Activated CD4-positive, alpha-beta T cell treated with anti-CD3 and anti-CD28 coated beads, Interleukin-2, amount 10 ng/mL, durations not matched to agents 7 days and 5 days (primary cell): Measurements from ENCODE around the gene CASP5. TPM values are rescaled to one million over a fixed set of nuclear protein-coding genes. Genes with fewer than 3 reads are reported as not detected.

Experiments used
- total RNA-seq, 2 experiments: library from RNA; stranded (reverse); gene quantifications; one replicate each; pipeline ENCODE4 v1.2.3, GENCODE V29; 2021

Gene CASP5
- total RNA-seq, 2 experiments from 2014 or later: not detected

Other genes starting within 250 kb of the CASP5 start
- gene CASP12, start 124.7 kb downstream of the CASP5 start, total RNA-seq: not detected
- 100 to 1,000 TPM; 114 to 135 TPM for gene CASP4, start 54.6 kb downstream of the CASP5 start, total RNA-seq
- gene CASP1, start 12.0 kb upstream of the CASP5 start, total RNA-seq: 100 to 1,000 TPM; 101 to 106 TPM
- 10 to 100 TPM; 92.5 to 98.8 TPM for gene CARD16, start 22.2 kb upstream of the CASP5 start, total RNA-seq
- not detected for gene CARD18, start 116.6 kb upstream of the CASP5 start, total RNA-seq